Colon (tissue), 2 donors: ENCODE data around the gene TULP1.
"Not testable (repeated sequence)": the region's sequence is repeated elsewhere in the genome, so short reads cannot be mapped to it uniquely, and the experiment has no call there.

Source experiments
- FAIRE-seq: peaks from 2 replicates; lab custom pipeline; 2012; peaks lifted over from hg19 to GRCh38; lab: Jason Lieb, UNC
- donor health status: control.
- donor health status: control.

The TULP1 gene

GRCh38 chr6:35512740-35513139 is at the start of gene TULP1:
Gene TULP1 (minus strand): TSS chr6:35512896. CDS start chr6:35512858, 38 bp downstream.
- FAIRE-seq: no peak

GRCh38 chr6:35562060-35562459 is 49.4 kb upstream of the TULP1 start:
- no peak for FAIRE-seq

DNA sequence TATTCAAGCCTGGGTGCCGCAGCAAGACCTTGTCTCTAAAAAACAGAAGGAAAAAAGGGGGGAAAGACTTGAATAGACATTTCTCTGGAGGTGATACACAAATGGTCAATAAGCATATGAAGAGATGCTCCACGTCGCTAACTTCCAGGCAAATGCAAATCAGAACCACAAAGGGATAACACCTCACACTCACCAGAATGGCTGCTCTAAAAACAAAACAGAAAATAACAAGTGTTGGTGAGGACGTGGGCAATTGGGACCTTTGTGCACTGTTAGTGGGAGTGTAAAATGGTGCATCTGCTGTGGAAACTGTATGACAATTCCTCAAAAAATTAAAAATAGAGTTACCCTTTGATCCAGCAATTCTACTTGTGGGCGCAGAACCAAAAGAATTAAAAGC is 48.4 kb upstream of the TULP1 start:
- FAIRE-seq: no peak

GRCh38 chr6:35558571-35558970 is 45.9 kb upstream of the TULP1 start:
- FAIRE-seq: no peak

GRCh38 chr6:35557239-35557638 is 44.5 kb upstream of the TULP1 start:
- no peak for FAIRE-seq

- FAIRE-seq: no peak
Measured at GRCh38 chr6:35554811-35555210, 42.1 kb upstream of the TULP1 start.

DNA sequence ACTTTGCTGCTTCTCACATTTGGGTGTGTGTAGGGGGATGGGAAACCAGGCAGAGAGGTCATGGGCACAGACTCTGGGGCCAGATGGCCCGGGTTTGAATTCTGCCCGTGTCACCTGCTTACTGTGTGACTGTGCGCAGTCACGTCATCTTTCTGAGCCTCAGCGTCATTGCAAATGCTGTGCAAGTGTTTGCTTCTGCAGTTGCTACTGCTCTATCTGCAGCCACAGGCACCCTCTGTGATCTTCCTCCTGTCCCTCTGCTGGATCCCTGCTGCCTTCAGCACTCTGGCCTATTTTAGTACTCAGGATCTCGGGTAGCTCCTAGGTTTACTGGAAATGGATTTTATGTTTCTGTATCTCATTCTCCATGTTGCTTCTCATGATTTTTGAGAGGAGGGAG is 40.6 kb upstream of the TULP1 start:
- FAIRE-seq: no peak

GRCh38 chr6:35552285-35552917 is 39.7 kb upstream of the TULP1 start:
- FAIRE-seq: no peak

DNA sequence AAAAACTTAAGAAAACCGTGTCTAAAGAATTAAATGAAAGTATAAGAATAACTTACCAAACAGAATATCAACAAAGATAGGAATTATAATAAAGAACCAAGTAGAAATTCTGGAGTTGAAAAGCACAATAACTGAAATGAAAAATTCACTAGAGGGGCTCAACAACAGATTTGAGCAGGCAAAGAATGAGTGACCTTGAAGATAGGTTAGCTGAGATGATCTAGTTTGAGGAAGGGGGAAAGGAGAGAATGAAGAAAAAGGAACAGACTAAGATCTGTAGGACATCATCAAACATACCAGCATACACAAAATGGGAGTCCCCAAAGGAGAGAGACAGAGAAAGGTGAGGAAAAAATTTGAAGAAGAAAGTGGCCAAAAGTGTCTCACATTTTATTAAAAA is 37.7 kb upstream of the TULP1 start:
- FAIRE-seq: no peak

- no peak for FAIRE-seq
Measured at GRCh38 chr6:35547676-35548075, 35.0 kb upstream of the TULP1 start.

DNA sequence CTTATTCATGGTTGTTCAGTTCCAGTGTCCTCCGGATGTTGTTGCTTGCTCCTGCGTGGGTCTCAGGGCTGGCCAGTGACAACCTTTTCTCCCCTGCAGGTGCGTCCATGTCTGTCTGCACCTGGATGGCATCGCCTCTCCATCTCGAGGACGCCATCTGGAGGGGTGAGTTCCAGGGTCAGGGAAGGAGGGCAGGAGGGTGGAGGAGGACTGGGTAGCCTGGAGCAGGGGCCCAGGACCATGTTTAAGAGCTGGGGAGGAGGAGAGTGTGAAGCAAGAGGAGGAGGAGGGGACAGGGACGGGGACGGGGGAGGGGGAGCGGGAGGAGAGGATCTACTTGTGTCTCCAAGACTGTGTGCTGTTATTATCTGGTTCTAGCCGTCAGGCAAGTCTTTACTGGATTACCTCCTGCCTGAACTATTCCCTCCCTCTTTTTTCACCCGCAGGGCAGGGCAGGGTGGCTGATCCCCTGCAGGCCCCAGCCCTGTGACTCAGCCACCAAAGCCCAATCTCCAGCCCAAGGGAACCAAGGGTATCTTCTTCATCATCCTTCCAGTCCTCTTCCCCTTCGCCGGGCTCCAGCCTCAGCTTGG is 32.2 kb upstream of the TULP1 start:
- no peak for FAIRE-seq

DNA sequence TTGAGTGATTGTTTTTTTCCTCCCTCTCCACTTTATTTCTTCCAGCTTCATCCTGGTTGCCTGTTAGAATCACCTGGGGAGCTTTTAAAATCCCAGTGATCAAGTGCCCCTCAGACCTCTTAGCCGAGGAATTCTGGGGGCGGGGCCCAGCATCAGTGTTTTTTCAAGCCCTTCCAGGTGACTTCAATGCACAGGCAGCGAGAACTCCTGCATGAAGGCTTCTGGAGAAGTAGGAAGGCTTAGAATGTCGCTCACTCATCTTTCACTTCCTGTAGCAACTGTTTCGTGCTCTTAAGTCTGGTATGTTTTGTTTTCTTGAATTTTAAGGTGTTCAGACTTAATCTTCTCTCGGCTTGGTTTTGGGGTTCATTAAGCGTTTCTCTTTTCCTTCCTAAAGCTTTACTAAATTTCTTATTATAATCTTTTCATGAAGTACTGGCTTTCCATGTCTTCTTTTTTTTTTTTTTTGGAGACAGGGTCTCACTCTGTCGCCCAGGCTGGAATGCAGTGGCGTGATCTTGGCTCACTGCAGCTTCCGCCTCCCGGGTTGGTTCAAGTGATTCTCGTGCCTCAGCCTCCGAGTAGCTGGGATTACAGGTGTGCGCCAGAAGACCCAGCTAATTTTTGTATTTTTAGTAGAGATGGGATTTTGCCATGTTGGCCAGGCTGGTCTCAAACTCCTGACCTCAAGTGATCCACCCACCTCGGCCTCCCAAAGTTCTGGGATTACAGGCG is 30.9 kb upstream of the TULP1 start:
- FAIRE-seq: no peak

GRCh38 chr6:35541836-35542235 is 29.1 kb upstream of the TULP1 start:
- FAIRE-seq: no peak

GRCh38 chr6:35539223-35539622 is 26.5 kb upstream of the TULP1 start:
- FAIRE-seq: no peak

DNA sequence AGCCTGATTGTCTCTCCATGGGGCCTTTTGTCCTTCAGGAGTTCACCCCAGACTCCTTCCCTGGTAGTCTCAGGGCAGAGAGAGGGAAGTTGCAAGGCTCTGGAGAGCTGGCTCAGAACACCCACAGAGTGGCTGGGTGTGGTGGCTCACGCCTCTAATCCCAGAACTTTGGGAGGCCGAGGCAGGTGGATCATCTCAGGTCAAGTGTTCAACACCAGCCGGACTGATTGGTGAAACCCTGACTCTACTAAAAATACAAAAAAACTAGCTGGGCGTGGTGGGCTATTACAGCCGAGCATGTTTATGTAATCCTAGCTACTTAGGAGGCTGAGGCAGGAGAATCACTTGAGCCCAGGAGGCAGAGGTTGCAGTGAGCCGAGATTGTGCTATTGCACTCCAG is 23.2 kb upstream of the TULP1 start:
- not testable (repeated sequence) for FAIRE-seq

GRCh38 chr6:35534407-35535170 is 21.9 kb upstream of the TULP1 start:
- no peak for FAIRE-seq

DNA sequence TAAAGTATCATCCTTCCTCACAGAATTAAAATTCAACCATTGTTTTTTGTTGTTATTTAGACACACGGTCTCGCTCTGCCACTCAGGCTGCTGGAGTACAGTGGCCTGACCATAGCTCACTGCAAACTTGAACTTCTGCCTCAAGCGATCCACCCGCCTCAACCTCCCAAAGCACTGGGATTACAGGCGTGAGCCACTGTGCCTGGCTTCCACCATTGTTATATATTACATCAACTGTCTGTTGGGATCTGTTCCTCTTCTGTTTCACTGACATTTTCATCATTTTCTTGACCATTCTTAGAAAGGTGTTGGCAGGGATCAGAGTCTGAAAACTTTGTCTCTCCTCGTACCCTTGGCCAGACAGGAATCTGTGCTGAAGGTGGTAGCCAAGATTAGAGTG is 21.3 kb upstream of the TULP1 start:
- FAIRE-seq: no peak

DNA sequence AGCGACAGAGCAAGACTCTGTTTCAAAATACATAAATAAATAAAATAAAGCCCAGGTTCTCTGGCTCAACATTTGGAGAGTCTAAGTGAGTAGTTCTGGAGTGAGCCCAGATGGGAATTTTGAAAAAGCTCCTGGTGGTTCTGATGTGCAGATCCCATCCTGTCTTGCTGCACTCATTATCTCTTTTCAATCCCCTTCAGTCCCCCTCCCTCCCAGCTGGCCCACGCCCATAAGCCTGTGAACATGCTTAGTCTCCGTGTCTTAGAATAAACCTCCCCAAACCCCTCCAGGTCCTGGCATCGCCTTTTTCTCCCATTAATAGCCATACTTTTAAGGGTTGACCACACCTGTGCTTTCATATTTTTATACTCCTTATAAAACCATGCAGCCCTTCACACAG is 19.4 kb upstream of the TULP1 start:
- no peak for FAIRE-seq

DNA sequence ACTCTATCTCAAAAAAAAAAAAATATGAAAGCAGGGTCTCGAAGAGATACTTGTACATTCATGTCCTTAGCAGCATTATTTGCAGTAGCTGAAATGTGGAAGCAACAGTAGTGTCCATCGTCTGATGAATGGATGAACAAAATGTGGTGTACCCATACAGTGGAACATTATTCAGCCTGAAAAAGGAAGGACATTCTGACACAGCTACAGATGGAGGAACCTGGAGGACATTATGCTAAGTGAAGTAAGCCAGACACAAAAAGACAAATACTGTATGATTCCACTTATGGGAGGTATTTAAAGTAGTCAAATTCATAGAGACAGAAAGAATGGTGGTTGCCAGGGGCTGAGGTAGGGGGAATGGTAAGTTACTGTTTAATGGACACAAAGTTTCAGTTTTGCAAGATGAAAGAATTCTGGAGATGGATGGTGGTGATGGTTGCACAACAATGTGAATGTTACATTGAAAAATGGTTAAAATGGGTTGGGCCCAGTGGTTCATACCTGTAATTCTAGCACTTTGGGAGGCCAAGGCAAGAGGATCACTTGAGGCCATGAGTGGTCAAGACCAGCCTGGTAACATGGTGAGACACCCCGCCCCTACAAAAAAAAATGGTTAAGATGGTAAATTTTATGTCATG is 11.8 kb upstream of the TULP1 start:
- no peak for FAIRE-seq

DNA sequence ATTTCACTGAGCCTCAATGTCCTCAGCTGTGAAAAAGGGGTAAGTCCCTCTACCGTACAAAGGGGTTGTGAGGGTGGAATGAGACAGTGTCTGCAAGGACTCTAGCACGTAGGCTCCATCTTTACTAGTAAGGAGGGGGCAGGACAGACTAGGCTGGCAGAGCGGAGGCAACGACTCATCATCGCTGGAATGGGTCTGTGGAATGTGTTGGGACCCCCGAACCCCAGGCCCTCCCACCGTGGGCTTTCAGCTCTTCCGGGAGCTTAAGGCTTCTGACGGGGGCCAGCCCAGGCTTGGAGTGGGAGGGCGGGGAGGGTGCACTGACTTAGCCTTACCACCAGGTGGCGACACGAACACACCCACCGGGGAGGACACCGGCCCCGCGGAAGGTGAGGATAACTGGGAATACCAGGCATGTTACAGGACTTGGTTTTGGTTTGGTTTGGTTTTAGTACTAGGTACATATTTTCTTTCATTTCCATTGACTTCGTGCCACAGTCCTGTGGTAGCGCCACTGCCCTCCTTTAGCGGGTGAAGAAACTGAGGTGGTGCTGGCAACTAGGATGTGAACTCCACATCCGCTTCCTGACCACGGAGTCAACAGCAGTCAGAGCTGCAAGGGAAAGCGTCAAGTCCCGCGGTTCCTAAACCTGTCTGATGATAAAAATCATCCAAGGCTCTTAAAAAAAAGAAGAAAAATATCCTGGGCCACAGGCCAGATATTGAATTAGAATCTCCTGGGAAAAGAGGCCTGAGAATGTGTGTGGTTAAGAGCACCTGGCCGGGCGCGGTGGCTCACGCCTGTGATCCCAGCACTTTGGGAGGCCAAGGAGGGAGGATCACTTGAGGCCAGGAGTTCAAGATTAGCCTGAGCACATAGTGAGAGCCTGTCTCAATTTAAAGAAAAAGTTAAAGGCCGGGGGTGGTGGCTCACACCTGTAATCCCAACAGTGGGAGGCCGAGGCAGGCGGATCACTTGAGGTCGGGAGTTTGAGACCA is 10.3 kb upstream of the TULP1 start:
- no peak for FAIRE-seq

GRCh38 chr6:35522151-35522550 is 9.5 kb upstream of the TULP1 start:
- no peak for FAIRE-seq
